ENCODE data around the gene RPS6KA4. TPM values are rescaled to one million over a fixed set of nuclear protein-coding genes. Genes with fewer than 3 reads are reported as not detected.

Gene RPS6KA4
- total RNA-seq, 1 donor from 2014 or later, result 39.3 TPM

DNA sequence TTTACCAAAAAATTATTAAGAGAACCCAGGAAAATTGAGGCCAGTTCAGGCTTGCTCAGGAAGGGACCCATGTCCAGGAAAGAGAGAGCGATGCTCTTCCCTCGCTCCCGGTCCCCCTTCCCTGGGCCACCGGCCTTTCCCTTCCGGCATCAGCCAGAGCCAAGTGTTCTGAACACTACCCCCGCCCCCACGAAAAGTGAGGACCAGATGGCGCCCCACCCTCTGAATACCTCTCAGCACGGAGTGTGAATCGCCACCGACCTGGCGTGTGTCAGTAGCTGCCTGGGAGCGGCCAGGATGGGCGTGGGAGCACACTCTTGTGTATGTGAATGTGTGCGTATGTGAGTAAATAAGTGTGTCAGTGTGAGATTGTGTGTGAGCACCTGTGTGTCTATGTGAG is 20.2 kb downstream of the RPS6KA4 start:
- H3K27ac ChIP-seq, result no peak overlapping the region
- no peak overlapping the region for H3K4me3 ChIP-seq
- intact Hi-C loops (cut with DNase I), result no loop called here
- H3K36me3 ChIP-seq, result no peaks in the 10 kb centered on the region
- DNase-seq (ENCODE audit: extremely low spot score in 2 of 2), result no peak
- H3K4me1 ChIP-seq, result peaks cover 9% of the 10 kb centered on the region
- no peaks in the 10 kb centered on the region for H3K27me3 ChIP-seq
- TF ChIP-seq POLR2AphosphoS5 (IDR thresholded peaks at IDR 0.05; ENCODE audit: insufficient read depth in 1 of 2, low read depth in 1 of 2) (no peak), POLR2A (IDR thresholded peaks at IDR 0.05) (no peak)
- TF ChIP-seq, protein P1, sequence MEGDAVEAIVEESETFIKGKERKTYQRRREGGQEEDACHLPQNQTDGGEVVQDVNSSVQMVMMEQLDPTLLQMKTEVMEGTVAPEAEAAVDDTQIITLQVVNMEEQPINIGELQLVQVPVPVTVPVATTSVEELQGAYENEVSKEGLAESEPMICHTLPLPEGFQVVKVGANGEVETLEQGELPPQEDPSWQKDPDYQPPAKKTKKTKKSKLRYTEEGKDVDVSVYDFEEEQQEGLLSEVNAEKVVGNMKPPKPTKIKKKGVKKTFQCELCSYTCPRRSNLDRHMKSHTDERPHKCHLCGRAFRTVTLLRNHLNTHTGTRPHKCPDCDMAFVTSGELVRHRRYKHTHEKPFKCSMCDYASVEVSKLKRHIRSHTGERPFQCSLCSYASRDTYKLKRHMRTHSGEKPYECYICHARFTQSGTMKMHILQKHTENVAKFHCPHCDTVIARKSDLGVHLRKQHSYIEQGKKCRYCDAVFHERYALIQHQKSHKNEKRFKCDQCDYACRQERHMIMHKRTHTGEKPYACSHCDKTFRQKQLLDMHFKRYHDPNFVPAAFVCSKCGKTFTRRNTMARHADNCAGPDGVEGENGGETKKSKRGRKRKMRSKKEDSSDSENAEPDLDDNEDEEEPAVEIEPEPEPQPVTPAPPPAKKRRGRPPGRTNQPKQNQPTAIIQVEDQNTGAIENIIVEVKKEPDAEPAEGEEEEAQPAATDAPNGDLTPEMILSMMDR (IDR thresholded peaks at IDR 0.05), result no peak
- H3K9me3 ChIP-seq, result no peaks in the 10 kb centered on the region

DNA sequence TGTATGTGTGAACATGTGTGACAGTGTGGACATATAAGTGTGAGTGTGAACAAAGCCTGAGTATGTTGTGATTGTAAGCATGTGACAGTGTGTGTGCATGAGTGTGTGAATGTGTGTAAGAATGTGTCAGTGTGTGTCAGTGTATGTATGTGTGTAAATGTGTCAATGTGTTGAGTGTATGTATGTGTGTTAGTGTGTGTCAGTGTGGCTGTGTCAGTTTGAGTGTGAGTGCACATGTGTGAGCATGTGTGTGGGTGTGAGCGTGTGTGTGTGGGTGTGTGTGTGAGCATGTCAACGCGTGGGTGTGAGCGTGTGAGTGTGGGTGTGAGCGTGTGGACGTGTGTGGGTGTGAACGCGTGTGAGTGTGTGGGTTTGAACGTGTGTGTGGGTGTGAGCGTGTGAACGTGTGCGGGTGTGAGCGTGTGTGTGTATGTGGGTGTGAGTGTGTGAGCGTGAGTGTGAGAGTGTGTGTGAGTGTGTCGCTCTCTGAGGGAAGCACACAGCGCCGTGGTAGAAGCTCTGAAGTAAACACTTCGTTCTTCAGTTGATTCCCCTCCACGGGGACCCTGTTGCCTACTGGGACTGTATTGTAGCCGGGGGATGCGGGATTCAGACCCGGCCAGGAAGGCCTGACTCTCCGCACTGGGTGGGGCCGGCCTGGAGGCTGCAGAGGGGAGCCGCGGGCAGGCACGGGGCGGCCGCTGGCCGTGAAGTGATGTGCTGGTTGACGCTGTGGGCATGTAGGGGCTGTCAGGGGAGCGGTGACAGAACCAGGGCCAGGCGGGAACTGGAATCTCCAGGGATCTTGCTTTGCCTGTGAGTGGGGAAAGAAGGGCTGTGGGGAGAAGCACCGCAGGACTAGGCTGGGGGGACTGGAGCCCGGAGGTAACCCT is 21.1 kb downstream of the RPS6KA4 start:
- intact Hi-C loops (cut with DNase I), result no loop called here
- Histone ChIP-seq H3K36me3 (no peaks in the 10 kb centered on the region), H3K4me1 (peaks cover 9% of the 10 kb centered on the region), H3K9me3 (no peaks in the 10 kb centered on the region), H3K27me3 (no peaks in the 10 kb centered on the region), H3K4me3 (no peak overlapping the region), H3K27ac (no peak overlapping the region)
- no peak for TF ChIP-seq POLR2AphosphoS5 (IDR thresholded peaks at IDR 0.05; ENCODE audit: insufficient read depth in 1 of 2, low read depth in 1 of 2)
- TF ChIP-seq, protein P1 (IDR thresholded peaks at IDR 0.05), result no peak
- TF ChIP-seq POLR2A (IDR thresholded peaks at IDR 0.05), result no peak
- DNase-seq (ENCODE audit: extremely low spot score in 2 of 2), result no peak

DNA sequence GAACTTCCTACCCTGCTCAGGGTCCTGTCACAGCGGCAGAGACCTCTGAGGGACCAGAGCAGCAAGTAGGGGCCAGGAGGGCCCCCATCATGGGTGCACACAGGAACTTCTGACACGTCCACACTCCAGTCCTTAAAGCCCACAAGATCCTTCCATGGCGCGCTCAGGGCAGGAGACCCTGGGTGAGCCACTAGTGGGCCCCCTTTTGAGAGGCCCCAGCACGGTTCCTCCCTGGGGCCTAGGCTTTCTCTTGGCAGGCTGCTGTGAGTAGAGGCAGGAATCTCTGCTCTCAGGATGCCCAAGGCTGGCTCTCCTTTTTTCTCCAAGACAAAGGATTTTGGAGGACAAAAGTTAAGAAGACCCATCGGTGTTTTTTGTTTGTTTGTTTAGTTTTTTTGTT is 22.4 kb downstream of the RPS6KA4 start:
- no peak overlapping the region for H3K27ac ChIP-seq
- H3K27me3 ChIP-seq, result no peaks in the 10 kb centered on the region
- no peaks in the 10 kb centered on the region for H3K36me3 ChIP-seq
- H3K4me1 ChIP-seq, result peaks cover 9% of the 10 kb centered on the region
- TF ChIP-seq POLR2A (IDR thresholded peaks at IDR 0.05) (no peak), POLR2AphosphoS5 (IDR thresholded peaks at IDR 0.05; ENCODE audit: insufficient read depth in 1 of 2, low read depth in 1 of 2) (no peak)
- TF ChIP-seq, protein P1 (IDR thresholded peaks at IDR 0.05), result no peak
- H3K9me3 ChIP-seq, result no peaks in the 10 kb centered on the region
- DNase-seq (ENCODE audit: extremely low spot score in 2 of 2), result no peak
- no peak overlapping the region for H3K4me3 ChIP-seq
- intact Hi-C loops (cut with DNase I), result no loop called here

DNA sequence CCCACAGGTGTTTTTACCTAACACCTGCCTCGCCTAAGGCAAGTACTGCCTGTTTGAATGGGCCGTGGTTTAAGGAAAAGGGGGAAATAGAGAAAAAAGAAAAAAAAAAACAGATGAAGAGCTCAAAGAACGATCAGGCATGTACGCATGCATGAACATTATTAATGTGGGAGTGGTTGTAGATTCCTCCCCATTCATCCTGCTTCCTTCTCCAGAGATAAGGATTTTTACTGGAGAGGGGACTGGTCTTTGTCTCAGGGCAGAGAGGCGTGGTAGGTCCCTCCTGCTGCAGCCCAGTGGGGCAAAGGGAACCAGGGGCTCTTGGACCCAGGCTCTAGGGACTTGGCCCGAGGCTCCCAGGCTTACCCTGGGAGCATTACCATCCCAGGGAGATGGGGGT is 23.1 kb downstream of the RPS6KA4 start:
- DNase-seq (ENCODE audit: extremely low spot score in 2 of 2), result no peak
- Histone ChIP-seq H3K36me3 (no peaks in the 10 kb centered on the region), H3K27ac (no peak overlapping the region), H3K4me1 (peaks cover 9% of the 10 kb centered on the region), H3K27me3 (no peaks in the 10 kb centered on the region), H3K4me3 (no peak overlapping the region), H3K9me3 (no peaks in the 10 kb centered on the region)
- TF ChIP-seq POLR2AphosphoS5 (IDR thresholded peaks at IDR 0.05; ENCODE audit: insufficient read depth in 1 of 2, low read depth in 1 of 2), result no peak
- TF ChIP-seq POLR2A (IDR thresholded peaks at IDR 0.05), result no peak
- TF ChIP-seq, protein P1 (IDR thresholded peaks at IDR 0.05), result no peak
- intact Hi-C loops (cut with DNase I), result no loop called here

DNA sequence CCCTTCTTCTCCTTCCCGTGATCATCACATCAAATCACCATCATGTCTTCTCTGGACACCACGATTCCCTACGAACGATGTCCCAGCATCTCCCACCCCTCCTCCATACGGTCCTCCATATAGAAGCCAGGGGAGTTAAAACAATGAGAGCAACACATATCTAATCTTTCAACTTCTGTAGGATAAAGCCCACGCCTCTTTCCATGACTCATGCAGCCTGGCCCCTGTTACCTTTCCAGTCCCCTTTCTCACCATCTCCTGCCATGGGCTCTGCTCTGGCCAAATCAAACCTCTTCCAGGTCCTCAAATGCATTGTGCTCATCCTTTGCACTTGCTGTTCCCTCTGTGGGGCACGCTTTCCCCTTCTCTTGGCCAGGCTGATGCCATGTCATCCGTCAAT is 23.6 kb downstream of the RPS6KA4 start:
- H3K36me3 ChIP-seq, result no peaks in the 10 kb centered on the region
- TF ChIP-seq, protein P1 (IDR thresholded peaks at IDR 0.05), result no peak
- TF ChIP-seq POLR2AphosphoS5 (IDR thresholded peaks at IDR 0.05; ENCODE audit: insufficient read depth in 1 of 2, low read depth in 1 of 2), result no peak
- TF ChIP-seq POLR2A (IDR thresholded peaks at IDR 0.05), result no peak
- no peaks in the 10 kb centered on the region for H3K9me3 ChIP-seq
- H3K4me3 ChIP-seq, result no peak overlapping the region
- H3K27me3 ChIP-seq, result no peaks in the 10 kb centered on the region
- H3K4me1 ChIP-seq, result peaks cover 9% of the 10 kb centered on the region
- intact Hi-C loops (cut with DNase I), result no loop called here
- no peak for DNase-seq (ENCODE audit: extremely low spot score in 2 of 2)
- no peak overlapping the region for H3K27ac ChIP-seq

Measured in vagina (tissue), 2 donors.